Activated T-helper 1 cell treated with anti-CD3 and anti-CD28 coated beads, Interleukin-12 subunit alpha, Interleukin-12 subunit beta, Interleukin-2, Interleukin-4 antibody, amounts not matched to agents 30 ng/mL and 10 ng/mL and 1 ng/mL, durations not matched to agents 14 hours and 24 hours and 36 hours (primary cell): Measurements from ENCODE around the gene TM9SF4. TPM values are rescaled to one million over a fixed set of nuclear protein-coding genes. Genes with fewer than 3 reads are reported as not detected.

Source experiments
- DNase-seq: peaks from one replicate; pipeline ENCODE4 v3.0.0; 2021; ENCODE audit warnings: low spot score
- H3K27ac Mint-ChIP-seq: one replicate; pipeline ENCODE4 v1.8.0; 2021; ENCODE audit warnings: mild to moderate bottlenecking, mixed read lengths
- H3K27me3 Mint-ChIP-seq: one replicate; pipeline ENCODE4 v1.8.0; 2022; ENCODE audit warnings: mild to moderate bottlenecking, moderate library complexity, mixed read lengths; ENCODE audit not compliant: insufficient read depth
- H3K36me3 Mint-ChIP-seq: one replicate; pipeline ENCODE4 v1.8.0; 2021; ENCODE audit warnings: low read depth, mixed read lengths
- H3K4me1 Mint-ChIP-seq: one replicate; pipeline ENCODE4 v1.8.0; 2021; ENCODE audit warnings: low read depth, mixed read lengths
- H3K4me3 Mint-ChIP-seq: one replicate; pipeline ENCODE4 v1.8.0; 2021; ENCODE audit warnings: mild to moderate bottlenecking, moderate library complexity, mixed read lengths
- H3K9me3 Mint-ChIP-seq: one replicate; pipeline ENCODE4 v1.8.0; 2021; ENCODE audit warnings: mixed read lengths
- intact Hi-C: fragments of 100-400 bp; cut with micrococcal nuclease; formaldehyde crosslinking; loops from one replicate; pipeline ENCODE4 v1.15.1; 2024
- total RNA-seq: library from RNA; stranded (reverse); gene quantifications from 2 replicates; pipeline ENCODE4 v1.2.3, GENCODE V29; 2022

The TM9SF4 gene
- total RNA-seq, 1 donor from 2014 or later, result 49.5 TPM

DNA sequence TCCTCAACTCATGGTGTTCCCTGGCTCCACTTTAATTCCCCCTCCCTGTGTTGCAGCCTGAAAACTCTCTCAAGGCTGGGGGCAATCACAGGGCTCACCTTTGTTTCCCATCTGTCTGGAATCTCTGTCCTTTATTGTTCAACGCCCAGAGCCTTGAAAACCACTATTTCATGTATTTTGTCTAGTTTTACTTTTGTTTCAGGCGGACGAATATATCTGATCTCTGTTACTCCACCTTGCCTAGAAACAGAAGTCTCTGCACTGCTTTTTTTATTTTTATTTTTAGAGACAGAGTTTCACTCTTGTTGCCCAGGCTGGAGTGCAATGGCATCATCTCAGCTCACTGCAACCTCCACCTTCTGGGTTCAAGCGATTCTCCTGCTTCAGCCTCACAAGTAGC lies 70.4 kb downstream of the TM9SF4 start:
- H3K9me3 Mint-ChIP-seq, result no peaks in the 10 kb centered on the region
- H3K27ac Mint-ChIP-seq, result no peak overlapping the region
- no peak overlapping the region for H3K4me3 Mint-ChIP-seq
- H3K27me3 Mint-ChIP-seq, result no peaks in the 10 kb centered on the region
- no peak for DNase-seq
- intact Hi-C loops, result no loop called here
- H3K4me1 Mint-ChIP-seq, result no peaks in the 10 kb centered on the region
- H3K36me3 Mint-ChIP-seq, result no peaks in the 10 kb centered on the region

DNA sequence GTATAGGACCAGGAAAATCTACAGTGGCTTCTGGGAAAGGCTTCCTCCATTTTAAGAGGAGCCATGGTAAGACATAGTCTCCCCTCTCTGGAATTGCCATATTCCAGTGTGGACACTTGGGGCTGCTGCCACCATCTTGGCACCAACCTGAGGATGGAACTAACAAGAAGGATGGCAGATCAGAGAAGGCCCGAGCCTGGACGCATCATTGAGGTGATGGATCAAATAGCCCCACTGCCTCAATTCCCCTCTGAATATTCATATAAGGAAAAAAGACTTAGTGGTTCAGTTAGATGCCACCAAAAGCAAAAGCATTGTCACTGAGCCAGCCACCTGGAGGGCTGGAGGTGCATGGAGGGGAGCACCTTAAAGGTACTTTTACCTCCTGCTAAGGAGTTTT lies 72.1 kb downstream of the TM9SF4 start:
- H3K4me1 Mint-ChIP-seq, result no peaks in the 10 kb centered on the region
- no peak for DNase-seq

DNA sequence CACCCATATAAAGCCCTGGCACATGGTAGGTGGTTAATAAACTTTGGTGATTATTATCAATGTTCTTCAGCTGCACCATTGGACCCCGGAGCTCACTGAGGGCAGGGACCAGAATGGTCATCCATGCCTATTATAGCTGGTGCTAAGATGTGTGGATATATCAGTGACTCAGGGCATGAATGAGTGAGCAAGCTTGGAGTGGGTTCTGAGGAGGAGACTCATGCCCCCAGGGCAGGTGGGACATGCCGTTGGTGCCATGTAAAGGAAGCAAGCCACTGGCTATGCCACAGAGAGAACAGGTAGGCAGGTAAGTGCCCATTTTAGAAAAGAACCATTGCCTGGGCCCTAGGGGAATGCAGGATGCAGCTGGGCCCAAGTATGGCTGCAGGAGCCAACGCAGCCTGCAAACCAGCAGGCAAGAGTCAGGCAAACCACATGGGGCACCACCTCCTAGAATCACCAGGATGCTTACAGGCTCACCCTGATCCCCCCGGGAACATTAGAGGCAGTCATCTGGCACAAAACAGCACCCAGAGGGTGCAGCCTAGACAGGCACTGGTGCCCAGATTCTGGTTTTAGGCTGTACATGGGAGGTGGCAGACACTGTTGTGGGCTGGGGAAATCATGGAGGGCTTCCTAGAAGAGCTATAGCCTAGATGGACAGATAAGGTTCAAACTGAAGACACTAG lies 74.6 kb downstream of the TM9SF4 start:
- DNase-seq, result no peak
- Mint-ChIP-seq H3K4me1 (no peaks in the 10 kb centered on the region), H3K36me3 (peaks cover 2% of the 10 kb centered on the region), H3K4me3 (no peak overlapping the region), H3K9me3 (no peaks in the 10 kb centered on the region), H3K27me3 (no peaks in the 10 kb centered on the region), H3K27ac (no peak overlapping the region)
- intact Hi-C loops, result no loop called here

More for the DNA sequence above, 72.1 kb downstream of the TM9SF4 start:
- no peak overlapping the region for H3K27ac Mint-ChIP-seq
- H3K36me3 Mint-ChIP-seq, result no peaks in the 10 kb centered on the region
- H3K27me3 Mint-ChIP-seq, result no peaks in the 10 kb centered on the region
- H3K4me3 Mint-ChIP-seq, result no peak overlapping the region
- no peaks in the 10 kb centered on the region for H3K9me3 Mint-ChIP-seq
- intact Hi-C loops, result no loop called here

DNA sequence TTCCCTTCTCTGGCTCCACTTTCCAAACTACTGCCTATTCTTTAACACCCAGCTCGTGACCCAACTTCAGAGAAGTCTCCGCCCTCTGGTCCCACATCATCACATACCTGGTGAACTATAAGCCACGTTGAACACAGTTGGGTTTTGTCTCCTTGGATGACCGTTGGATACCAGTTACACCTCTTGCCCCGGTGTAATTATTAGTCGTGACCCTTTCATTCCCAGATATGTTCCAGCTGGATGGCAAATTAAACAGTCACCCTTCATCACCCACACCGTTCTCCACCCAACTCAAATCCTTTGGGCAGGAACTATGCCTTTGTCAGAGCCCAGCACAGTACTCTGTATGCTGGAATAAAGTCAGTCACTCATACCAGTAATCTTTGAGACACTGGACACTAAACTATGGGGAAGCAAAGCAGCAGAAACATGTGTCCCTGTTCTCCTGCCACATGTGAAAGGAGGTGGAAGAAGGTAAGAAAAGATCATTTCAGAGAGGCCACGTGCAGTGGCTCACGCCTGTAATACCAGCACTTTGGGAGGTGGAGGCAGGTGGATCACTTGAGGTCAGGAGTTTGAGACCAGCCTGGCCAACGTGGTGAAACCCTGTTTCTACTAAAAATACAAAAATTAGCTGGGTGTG lies 75.6 kb downstream of the TM9SF4 start:
- peaks cover 2% of the 10 kb centered on the region for H3K36me3 Mint-ChIP-seq
- no peak overlapping the region for H3K4me3 Mint-ChIP-seq
- no peak for DNase-seq
- no peak overlapping the region for H3K27ac Mint-ChIP-seq
- intact Hi-C loops, result no loop called here
- H3K4me1 Mint-ChIP-seq, result peaks cover 5% of the 10 kb centered on the region
- H3K9me3 Mint-ChIP-seq, result no peaks in the 10 kb centered on the region
- H3K27me3 Mint-ChIP-seq, result no peaks in the 10 kb centered on the region

DNA sequence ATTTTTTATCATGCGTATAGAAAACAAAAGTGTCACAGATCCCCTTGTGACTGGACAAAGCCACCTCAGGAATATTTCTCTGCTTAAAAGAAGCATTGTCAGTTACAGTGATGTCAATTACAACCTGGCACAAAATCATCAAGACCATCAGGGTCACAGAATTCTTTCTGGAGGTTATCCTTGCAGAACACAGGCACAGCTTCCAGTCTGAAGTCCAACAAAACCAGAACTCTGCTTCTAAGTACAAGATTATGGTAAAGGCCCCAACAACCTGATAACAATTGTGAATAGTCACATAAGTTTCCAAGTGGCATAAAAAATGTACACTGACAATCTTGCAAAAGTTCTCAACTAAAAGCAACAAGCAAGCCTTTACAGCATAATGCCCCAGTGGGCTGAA lies 77.0 kb downstream of the TM9SF4 start:
- Mint-ChIP-seq H3K4me3 (no peak overlapping the region), H3K9me3 (no peaks in the 10 kb centered on the region), H3K4me1 (peaks cover 13% of the 10 kb centered on the region), H3K27me3 (no peaks in the 10 kb centered on the region), H3K36me3 (peaks cover 8% of the 10 kb centered on the region), H3K27ac (no peak overlapping the region)
- intact Hi-C loops, result no loop called here
- DNase-seq, result no peak

DNA sequence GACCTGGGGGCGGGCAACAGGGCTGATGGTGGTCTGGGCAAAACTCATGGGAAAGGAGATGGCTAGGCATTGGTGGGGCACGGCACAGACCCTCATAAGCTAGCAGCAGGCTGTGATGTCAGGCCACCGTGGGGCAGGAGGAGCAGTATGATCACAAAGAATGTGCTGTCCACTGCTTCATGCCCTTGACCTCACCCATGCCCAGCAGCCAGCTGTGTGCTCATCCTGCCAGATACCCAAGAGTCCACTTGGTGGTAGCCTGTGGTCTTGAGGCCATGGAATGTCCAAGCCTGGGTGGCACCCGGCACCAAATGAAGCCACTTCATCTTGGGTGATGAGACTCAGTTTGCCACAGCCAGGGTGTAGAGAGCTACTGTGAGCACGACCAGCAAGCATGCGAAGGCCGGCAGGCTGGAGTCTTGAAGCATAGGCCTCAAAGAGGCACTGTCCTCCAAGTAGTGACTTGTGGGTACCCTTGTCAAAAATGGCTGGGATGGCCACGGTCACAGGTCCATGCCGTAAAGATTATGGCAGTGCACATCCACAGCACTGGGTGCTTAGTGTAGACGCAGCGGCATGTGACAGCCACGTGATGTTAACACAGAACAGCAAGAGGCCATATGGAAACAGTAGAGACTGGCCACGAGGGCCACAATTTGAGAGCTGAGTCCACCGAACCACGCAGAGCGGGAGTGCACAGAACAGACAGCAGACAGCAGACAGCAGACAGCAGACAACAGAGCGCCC lies 79.0 kb downstream of the TM9SF4 start:
- Mint-ChIP-seq H3K4me3 (peak overlapping the region; percentile 72), H3K27me3 (no peaks in the 10 kb centered on the region), H3K9me3 (no peaks in the 10 kb centered on the region), H3K27ac (peak overlapping the region; percentile 55), H3K4me1 (peaks cover 30% of the 10 kb centered on the region), H3K36me3 (peaks cover 27% of the 10 kb centered on the region)
- no peak for DNase-seq
- intact Hi-C loops, result no loop called here

DNA sequence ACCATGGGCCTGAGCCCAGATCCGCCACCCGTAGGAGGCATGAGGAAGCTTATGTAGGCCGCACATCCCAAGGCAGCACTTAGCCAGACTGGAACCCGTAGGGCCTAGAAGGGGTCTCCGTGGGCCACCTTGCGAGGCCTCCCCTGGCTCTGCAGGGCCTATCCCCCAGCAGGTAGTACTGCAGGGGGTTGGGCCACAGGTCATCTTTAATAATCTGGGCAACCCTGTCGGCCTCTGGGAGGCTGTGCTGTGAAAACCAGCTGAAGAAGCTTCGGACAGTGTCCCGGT lies 79.6 kb downstream of the TM9SF4 start:
- DNase-seq, result no peak
- Mint-ChIP-seq H3K9me3 (no peaks in the 10 kb centered on the region), H3K36me3 (peaks cover 32% of the 10 kb centered on the region), H3K27ac (no peak overlapping the region), H3K4me1 (peaks cover 30% of the 10 kb centered on the region), H3K27me3 (no peaks in the 10 kb centered on the region), H3K4me3 (peak overlapping the region; percentile 55)
- intact Hi-C loops, result no loop called here

DNA sequence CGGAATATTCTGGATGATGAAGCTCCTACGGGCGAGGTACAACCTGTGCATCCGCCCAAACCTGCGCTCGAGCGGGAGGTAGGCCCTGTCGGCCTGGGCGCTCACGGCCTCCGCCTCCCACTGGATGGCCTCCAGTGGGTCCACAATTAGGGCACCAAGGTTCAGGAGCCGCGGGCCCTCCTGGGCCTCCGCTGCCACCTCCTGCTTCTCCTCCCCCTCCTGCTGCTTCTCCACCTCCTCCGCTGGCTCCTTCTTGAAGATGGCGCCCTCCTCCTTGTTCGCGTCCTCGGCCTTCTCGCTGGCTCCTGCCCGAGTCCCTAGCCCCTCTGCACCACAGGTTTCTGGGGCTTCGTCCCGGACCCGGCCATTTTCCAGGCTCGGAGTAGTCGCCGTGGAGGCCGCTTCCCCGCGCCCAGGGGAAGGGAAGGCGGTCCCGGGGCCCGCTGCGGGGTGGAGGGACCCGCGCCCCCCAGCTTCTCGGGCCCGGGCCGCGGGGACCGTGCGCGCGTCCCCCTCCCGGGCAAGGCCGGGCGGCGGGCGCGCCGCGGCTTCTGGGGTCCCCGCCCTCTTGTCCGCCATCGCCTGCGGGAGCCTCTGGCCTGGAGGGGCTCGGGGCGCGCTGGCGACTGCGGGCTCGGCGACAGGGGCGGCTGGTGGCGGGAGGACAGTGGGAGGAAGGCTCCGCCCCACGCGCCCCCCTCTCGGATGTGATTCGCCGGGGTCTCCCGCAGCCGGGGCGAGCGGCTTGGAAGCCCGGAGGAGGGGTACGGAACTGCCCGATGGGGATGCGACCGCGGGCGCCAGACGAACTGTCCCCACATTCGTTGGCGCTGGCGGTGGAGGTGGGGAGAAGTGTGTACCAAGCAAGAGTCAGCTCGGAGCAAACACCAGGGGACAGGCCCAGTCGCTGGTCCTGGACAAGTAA lies 80.4 kb downstream of the TM9SF4 start:
- Mint-ChIP-seq H3K27me3 (no peaks in the 10 kb centered on the region), H3K36me3 (peaks cover 37% of the 10 kb centered on the region), H3K27ac (peak overlapping the region; percentile 37), H3K4me3 (peak overlapping the region; percentile 66), H3K9me3 (no peaks in the 10 kb centered on the region), H3K4me1 (peaks cover 36% of the 10 kb centered on the region)
- DNase-seq, result no peak
- intact Hi-C loops, result no loop called here

DNA sequence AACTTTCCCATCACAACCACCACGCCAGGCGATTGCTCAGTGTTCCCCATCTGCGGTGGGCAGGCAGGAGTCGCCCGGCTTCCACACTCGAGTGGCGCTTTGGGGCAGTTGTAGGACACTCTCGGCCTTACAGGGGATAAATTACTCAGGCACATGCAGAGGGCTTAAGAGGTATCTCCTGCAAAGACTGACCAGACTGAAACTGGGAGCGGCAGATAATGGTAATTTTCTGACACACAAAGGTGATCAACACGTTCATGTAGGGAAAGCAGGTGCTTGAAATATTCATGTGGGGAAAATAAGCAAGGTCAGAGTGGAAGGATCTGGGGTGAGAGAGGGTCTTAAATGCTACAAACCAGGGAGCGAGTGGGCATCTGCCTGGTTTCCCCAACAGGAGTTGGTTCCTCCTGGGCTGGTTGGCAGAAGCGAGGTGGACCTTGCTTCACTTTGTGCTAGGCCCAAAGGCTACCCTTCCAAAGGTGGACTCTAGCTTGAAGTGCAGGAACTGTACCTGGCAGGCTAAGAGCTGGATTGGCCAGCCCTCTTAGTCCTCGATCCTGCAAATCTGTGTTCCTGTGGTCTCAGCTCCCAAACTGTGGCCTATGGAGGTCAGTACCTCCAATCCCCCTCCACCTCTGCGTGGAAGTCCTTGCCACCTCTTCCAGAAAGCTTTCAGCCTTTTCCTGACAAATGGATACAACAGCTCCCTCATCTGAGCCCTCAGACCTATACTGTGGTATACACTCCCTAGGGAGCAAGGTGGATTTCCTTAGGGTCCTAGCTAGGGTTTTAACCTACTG lies 81.3 kb downstream of the TM9SF4 start:
- intact Hi-C loops, result no loop called here
- no peak for DNase-seq
- Mint-ChIP-seq H3K9me3 (no peaks in the 10 kb centered on the region), H3K4me1 (peaks cover 44% of the 10 kb centered on the region), H3K27ac (peak overlapping the region; percentile 37), H3K4me3 (peak overlapping the region; percentile 66), H3K36me3 (peaks cover 45% of the 10 kb centered on the region), H3K27me3 (no peaks in the 10 kb centered on the region)

DNA sequence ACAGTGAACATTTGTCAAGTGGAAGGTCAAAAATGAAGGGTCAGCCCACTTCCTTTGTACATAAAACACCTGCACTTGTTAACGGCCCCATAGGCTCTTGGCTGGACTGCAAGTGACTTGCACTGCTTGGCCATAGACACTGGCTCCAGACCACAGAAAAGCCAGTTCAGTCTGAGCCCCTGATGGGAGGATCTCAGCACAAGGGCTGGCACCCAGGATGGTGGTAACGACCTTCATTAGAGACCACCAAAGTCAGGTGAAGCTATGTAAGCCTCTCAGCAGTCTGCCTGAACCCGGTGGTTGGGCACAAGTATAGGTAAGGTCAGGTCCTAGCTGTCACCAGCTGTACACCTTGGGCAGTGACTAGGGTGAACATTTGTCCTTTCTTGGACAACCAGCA lies 81.9 kb downstream of the TM9SF4 start:
- H3K4me3 Mint-ChIP-seq, result peak overlapping the region; percentile 66
- no peaks in the 10 kb centered on the region for H3K27me3 Mint-ChIP-seq

DNA sequence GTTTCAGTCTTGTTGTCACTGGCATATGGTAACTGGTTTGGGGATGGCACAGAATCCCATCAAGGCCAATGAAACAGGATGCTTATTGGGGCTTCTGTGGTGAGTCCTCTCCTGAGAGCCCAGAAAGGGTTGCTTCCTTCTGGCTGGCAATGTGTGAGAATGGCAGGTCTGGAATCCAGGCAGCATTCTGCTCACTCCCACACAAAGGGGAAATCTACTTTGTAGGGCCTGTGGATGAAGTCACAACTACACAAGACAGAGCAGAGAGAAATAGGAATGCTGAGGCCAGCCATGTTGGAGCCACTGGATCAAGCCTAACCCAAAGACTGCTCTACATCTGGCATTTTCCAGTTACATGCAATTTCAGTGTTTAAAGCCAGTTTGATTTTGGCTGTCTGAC lies 82.4 kb downstream of the TM9SF4 start:
- intact Hi-C loops, result no loop called here
- no peaks in the 10 kb centered on the region for H3K9me3 Mint-ChIP-seq
- H3K4me1 Mint-ChIP-seq, result peaks cover 49% of the 10 kb centered on the region
- H3K27me3 Mint-ChIP-seq, result no peaks in the 10 kb centered on the region
- H3K4me3 Mint-ChIP-seq, result no peak overlapping the region
- no peak overlapping the region for H3K27ac Mint-ChIP-seq
- H3K36me3 Mint-ChIP-seq, result peaks cover 50% of the 10 kb centered on the region
- DNase-seq, result no peak

More for the DNA sequence above, 81.9 kb downstream of the TM9SF4 start:
- no peaks in the 10 kb centered on the region for H3K9me3 Mint-ChIP-seq
- H3K36me3 Mint-ChIP-seq, result peaks cover 50% of the 10 kb centered on the region
- no peak overlapping the region for H3K27ac Mint-ChIP-seq
- intact Hi-C loops, result no loop called here
- no peak for DNase-seq
- peaks cover 49% of the 10 kb centered on the region for H3K4me1 Mint-ChIP-seq

DNA sequence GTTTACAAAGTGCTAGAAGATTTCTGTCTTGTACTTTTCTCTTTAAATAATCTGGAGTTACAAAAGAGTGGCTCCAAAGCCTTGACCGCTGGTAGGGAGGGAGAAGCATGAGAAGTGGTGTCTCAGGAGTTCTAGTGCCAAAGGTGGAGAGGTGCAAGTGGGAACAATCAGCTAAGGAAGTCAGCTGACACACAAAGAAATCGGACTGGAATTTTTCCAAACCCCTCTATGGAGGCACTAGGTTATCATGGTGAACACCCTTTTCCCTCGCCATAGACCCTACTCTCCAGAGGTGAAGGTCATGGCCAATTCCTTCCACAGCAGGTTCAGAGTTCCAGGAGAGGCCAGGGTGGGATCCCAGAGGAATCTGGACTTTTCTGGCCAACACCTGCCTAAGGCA lies 83.2 kb downstream of the TM9SF4 start:
- H3K27me3 Mint-ChIP-seq, result no peaks in the 10 kb centered on the region
- H3K4me3 Mint-ChIP-seq, result no peak overlapping the region
- peaks cover 55% of the 10 kb centered on the region for H3K4me1 Mint-ChIP-seq
- H3K9me3 Mint-ChIP-seq, result no peaks in the 10 kb centered on the region
- intact Hi-C loops, result no loop called here
- peaks cover 57% of the 10 kb centered on the region for H3K36me3 Mint-ChIP-seq
- DNase-seq, result no peak
- no peak overlapping the region for H3K27ac Mint-ChIP-seq
